Left hindlimb (tissue), 1 donor: ENCODE measurements around the gene FOXF1.
A peak's percentile ranks its signal among the peaks of the same experiment; 100 is the strongest.

Experiments used
- DNase-seq: peaks from one replicate; pipeline ENCODE4 v3.0.0-alpha.2; 2018

The FOXF1 gene

GRCh38 chr16:86492961-86493629, 17.2 kb upstream of the FOXF1 start:
- DNase-seq = no peak

DNA sequence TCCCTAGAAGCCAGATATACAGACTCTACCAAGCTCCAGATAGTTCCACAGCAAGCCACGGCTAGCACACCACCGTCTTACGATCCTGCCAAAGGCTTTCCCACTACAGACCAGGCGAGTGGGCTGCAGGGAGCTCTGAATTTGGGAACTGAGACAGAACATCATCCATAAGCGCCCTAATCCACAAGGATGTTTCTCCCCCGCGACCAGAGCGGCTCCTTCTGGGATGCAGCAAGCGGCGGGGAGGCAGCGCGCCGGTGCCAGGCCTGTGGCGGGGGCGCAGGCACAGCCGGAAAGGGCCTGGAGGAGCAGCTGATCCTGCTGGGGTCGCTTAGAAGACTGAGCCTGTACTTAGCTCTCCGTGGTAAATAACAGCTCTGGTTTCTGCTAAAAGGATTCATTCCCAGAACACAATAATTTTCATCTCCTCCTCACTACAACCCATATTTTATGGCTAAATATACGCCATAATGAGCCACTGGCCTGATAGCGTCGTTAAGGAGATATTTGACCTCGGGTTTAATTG, 16.2 kb upstream of the FOXF1 start:
- no peak for DNase-seq

DNA sequence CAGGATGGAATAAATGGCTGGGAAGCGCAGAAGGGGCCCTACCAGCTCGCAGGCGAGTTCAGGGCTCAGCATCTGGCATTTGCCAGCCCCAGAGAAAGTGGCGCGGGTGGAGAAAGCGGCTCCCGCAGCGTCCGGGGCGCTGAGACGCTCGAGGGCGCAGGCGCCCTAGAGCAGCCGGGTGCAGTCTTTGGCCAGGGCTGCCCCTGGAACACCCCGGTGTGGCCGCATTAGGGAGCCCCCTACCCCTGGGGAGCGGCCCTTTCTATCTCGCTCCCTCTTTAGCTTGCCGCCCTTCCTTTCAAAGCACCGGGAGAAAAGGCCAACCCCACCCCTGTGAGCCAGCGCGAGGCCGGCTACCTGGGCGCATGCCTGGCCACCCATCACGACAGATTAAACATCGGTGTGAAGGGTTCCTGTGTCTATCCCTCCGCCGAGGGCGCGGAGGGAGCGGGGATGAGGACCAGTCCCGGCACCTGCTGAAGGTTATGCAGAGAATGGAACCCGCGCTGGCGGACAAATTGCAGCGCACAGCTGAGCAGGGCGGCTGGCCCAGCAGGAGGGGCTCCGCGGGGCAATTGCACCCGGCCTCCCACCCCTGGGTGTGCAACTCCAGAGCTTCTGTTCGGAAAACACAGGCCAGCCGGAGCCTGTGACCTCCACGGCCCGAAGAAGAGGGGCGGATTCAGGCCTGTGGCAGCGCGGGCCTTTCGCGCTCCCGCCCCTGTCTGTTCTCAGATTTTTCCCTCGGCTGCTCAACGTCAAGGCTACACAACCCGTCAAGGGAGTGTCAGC, 15.6 kb upstream of the FOXF1 start:
- DNase-seq = no peak

GRCh38 chr16:86495357-86495701, 15.0 kb upstream of the FOXF1 start:
- no peak for DNase-seq

GRCh38 chr16:86495756-86496261, 14.5 kb upstream of the FOXF1 start:
- no peak for DNase-seq

GRCh38 chr16:86496262-86496928, 13.9 kb upstream of the FOXF1 start:
- no peak for DNase-seq

- DNase-seq = no peak
Observed at GRCh38 chr16:86496929-86497461, 13.3 kb upstream of the FOXF1 start.

DNA sequence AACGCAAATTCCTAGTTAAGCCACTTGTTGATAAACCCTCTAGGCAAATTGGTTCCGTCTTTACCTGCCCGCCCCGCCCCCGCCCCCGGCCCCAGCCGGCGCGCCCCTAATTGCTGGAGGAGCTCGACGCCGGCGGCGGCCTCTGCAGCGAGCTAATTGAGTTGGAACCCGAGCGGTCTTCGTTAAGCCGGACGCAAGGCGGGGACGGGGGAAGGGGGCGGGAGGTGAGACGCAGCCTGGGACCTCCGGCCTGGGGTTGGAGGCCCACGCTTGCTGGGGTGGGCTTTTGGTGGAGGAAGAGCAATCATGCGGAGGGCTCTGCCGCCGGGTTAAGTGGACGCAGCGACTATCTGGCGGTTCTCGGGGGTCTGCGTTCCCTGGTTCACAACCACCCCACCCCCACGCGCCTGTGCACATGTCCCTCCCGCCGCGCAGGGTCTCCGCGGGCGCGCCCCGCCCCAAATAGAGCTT, 12.7 kb upstream of the FOXF1 start:
- no peak for DNase-seq

DNA sequence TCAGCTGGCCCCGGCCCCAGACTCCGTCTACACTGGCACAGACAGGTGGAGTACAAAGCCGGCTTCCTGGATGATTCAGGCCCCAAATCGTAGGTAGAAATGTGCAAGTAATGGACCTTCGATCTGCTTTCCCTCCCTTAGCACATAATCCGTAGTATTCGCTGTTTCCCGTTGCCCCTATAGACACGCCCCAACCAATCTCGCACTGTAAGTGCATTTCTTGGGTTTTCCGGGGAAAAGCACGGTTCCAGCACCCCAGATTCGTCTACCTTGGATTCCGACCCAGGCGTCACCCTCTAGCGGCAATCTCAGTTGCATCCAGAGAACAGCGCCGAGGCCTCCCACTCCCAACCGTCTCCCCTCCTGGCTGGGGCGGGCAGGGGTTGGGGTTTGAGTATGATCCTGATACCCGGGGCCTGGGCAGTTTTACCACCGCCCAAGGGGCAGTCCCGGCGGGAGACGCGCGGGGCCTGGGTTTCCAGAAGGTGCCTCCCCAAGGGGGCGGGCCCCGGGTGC, 12.1 kb upstream of the FOXF1 start:
- no peak for DNase-seq

GRCh38 chr16:86498671-86499439, 11.5 kb upstream of the FOXF1 start:
- peak; percentile 57 for DNase-seq

DNA sequence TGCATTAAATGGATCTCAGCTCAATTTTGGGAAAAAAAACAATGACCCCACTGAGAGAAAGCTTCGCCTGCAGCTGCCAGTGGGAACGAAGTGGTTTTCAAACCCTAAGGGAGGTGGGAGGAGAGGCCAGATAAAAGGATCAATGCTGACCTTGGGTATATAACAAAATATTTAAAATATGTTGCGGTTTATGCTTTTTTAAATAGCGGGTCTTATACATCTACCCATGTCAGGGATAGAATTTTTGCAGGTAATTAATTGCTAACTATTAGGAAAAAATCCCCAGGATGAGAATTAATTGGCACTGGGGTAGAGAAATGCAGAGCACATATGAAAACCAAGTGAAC, 10.9 kb upstream of the FOXF1 start:
- no peak for DNase-seq

- DNase-seq = no peak
Observed at GRCh38 chr16:86499889-86500707, 10.2 kb upstream of the FOXF1 start.

DNA sequence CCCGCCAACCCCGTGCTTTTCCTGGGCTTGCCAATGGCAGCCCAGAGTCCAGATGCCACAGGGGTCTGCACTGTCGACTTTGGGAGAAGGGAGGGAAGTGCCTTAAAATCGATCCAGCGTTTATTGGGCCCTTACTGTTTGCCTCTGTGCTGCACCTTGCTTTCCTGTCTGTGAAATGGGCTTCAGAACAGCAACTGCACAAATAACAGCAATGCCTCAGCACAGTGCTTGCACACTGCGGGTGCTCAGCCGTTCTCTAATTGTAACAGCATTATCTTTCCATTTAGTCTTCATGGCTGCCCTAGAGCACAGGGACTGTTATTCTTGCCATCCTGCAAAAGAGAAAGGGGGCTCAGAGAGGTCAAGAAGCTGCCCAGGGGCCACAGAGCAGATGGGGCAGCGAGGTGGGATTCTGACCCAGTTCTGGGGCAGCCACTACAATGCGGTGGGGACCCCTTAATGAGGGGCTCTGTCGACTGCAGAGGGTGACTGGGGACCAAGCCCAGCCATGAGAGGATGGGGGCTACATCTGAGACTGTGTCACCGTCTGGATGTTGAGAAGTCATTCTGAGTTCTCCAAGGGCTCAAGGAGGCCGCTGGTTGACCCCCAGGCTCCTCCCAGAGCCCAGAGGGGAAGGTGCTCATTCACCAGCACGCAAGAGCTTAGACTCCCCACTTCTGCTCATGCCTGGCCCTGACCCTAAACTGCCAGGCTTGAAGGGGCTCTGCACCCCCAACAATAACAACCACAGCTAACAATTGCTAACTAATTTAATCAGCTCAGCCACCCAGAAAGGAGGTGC, 9.4 kb upstream of the FOXF1 start:
- no peak for DNase-seq

- DNase-seq = no peak
Observed at GRCh38 chr16:86501989-86502855, 8.1 kb upstream of the FOXF1 start.

GRCh38 chr16:86502856-86503748, 7.2 kb upstream of the FOXF1 start:
- DNase-seq = no peak

DNA sequence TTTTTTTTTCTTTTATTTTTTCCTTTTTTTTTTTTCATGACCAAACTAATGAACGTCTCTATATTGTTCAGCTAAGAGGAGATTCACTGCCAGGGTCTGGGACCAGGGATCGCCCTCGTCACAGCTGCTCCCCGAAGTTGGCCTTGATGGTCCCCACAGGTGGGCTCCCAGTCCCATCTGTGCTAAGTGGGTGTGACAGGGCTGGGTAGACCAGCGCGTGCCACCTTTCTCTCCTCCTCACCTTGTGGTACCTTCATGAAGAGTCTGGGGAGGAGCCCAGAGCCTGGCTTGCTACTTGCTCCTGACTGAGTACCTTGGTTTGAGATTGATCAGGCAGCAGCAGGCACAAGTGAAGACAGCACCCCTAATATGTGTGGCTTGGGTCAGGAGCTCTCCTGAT, 6.5 kb upstream of the FOXF1 start:
- no peak for DNase-seq

DNA sequence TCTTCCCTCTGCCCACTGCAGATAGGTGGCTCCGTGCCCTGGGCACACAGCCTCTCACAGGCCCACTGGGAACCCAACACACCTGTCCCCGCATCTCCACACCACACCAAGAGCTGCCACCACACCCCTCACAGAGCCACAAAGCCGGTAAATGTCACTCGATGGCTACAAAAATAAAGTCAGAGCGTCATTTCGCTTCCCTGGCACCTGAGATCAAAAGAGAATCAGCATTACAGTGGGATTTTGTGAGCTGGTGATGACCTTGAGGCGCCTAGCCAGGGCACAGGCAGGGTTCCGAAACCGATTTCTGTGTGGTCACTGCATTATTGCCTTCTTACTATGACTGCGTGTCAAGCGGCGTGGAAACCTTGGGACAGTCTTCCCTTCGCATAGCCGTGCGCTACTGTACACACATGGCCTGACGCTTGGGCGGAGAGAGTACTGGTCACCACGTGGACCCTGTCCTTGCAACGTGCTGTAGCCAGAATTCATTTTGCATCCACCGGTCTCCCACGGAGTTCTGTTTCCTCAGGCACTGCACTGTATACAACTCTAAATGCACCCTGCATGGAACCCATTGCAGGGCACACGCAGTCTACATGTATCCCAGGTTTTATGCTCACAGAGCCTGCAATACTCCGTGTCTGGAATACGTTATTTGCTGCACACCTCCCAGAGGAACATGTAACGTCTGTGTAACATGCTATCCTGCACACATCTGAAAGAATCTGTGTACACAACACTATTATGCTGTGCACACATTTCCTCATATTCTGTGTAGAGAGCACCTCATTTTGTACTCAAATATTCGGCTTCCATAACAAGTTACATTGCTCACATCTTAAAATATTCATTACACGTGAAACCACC, 5.8 kb upstream of the FOXF1 start:
- DNase-seq = no peak
